Liver (tissue), 9 donors: ENCODE data around the gene BACH2. TPM values are rescaled to one million over a fixed set of nuclear protein-coding genes. Genes with fewer than 3 reads are reported as not detected.

Experiments
- DNase-seq: peaks from one replicate; pipeline ENCODE4 v3.0.0-alpha.2; 2017; ENCODE audit warnings: low spot score
- H3K27ac ChIP-seq, 2 donors: one replicate each; pipeline ENCODE4 v1.7.0; 2013; ENCODE audit warnings: inconsistent platforms in 2 of 2, low read length in 2 of 2, control low read depth in 1 of 2, low read depth in 1 of 2, mild to moderate bottlenecking in 1 of 2
- H3K27me3 ChIP-seq, 4 donors: one replicate each; pipeline versions ENCODE4 v1.6.1 to v1.7.0; 2013; ENCODE audit warnings: low read length in 3 of 4, inconsistent platforms in 1 of 4, mild to moderate bottlenecking in 1 of 4, moderate library complexity in 1 of 4; ENCODE audit not compliant: control insufficient read depth in 4 of 4, insufficient read depth in 4 of 4
- H3K36me3 ChIP-seq, 4 donors: one replicate each; pipeline versions ENCODE4 v1.6.1 to v1.7.0; 2013; ENCODE audit warnings: low read length in 3 of 4, mild to moderate bottlenecking in 3 of 4, low read depth in 1 of 4, moderate library complexity in 1 of 4; ENCODE audit not compliant: control insufficient read depth in 4 of 4, insufficient read depth in 3 of 4
- H3K4me1 ChIP-seq, 4 donors: one replicate each; pipeline versions ENCODE4 v1.6.1 to v1.7.0; 2013; ENCODE audit warnings: low read length in 3 of 4, mild to moderate bottlenecking in 3 of 4, moderate library complexity in 1 of 4; ENCODE audit not compliant: control insufficient read depth in 4 of 4, insufficient read depth in 4 of 4
- H3K4me3 ChIP-seq, 3 donors: one replicate each; pipeline versions ENCODE4 v1.6.1 to v1.7.0; 2013; ENCODE audit warnings: low read length in 3 of 3, control low read depth in 1 of 3, low read depth in 1 of 3, mild to moderate bottlenecking in 1 of 3
- H3K9ac ChIP-seq, 2 donors: one replicate each; pipeline ENCODE4 v1.7.0; 2013; ENCODE audit warnings: low read length in 2 of 2, mild to moderate bottlenecking in 2 of 2, moderate library complexity in 2 of 2, control low read depth in 1 of 2, low read depth in 1 of 2
- H3K9me3 ChIP-seq, 4 donors: one replicate each; pipeline versions ENCODE4 v1.6.1 to v1.7.0; 2013; ENCODE audit warnings: low read length in 3 of 4; ENCODE audit not compliant: control insufficient read depth in 4 of 4
- ATF3 ChIP-seq: IDR thresholded peaks from 2 replicates; pipeline ENCODE4 v1.6.1; 2016; ENCODE audit warnings: antibody characterized with exemption
- CTCF ChIP-seq: fragments of 150-350 bp; IDR thresholded peaks from 2 replicates; pipeline ENCODE4 v1.5.1; 2017; ENCODE audit warnings: improper control_type of control experiment, low read depth, low read length; ENCODE audit not compliant: missing input control
- GABPA ChIP-seq, 2 donors: IDR thresholded peaks in 1 of 2; conservative IDR thresholded peaks in 1 of 2; 2 replicates each; pipeline ENCODE4 v1.6.1; 2016; ENCODE audit warnings: antibody characterized with exemption in 2 of 2, mild to moderate bottlenecking in 1 of 2, moderate library complexity in 1 of 2
- HNF4A ChIP-seq, 2 donors: conservative IDR thresholded peaks; 2 replicates each; pipeline ENCODE4 v1.6.1; 2016; ENCODE audit warnings: antibody characterized with exemption in 2 of 2, mild to moderate bottlenecking in 2 of 2
- HNF4G ChIP-seq: IDR thresholded peaks from 2 replicates; pipeline ENCODE4 v1.6.1; 2016; ENCODE audit warnings: antibody characterized with exemption
- MAX ChIP-seq: IDR thresholded peaks from 2 replicates; pipeline ENCODE4 v1.6.1; 2016; ENCODE audit warnings: antibody characterized with exemption
- NR2F2 ChIP-seq: IDR thresholded peaks from 2 replicates; pipeline ENCODE4 v1.6.1; 2016; ENCODE audit warnings: antibody characterized with exemption
- RAD21 ChIP-seq, 2 donors: IDR thresholded peaks; 2 replicates each; pipeline ENCODE4 v1.6.1; 2016; ENCODE audit warnings: antibody characterized with exemption in 2 of 2, mild to moderate bottlenecking in 2 of 2
- REST ChIP-seq: IDR thresholded peaks from 2 replicates; pipeline ENCODE4 v1.6.1; 2016; ENCODE audit warnings: antibody characterized with exemption, mild to moderate bottlenecking
- SP1 ChIP-seq: IDR thresholded peaks from 2 replicates; pipeline ENCODE4 v1.6.1; 2018; ENCODE audit warnings: antibody characterized with exemption, mild to moderate bottlenecking
- TAF1 ChIP-seq: conservative IDR thresholded peaks from 2 replicates; pipeline ENCODE4 v1.6.1; 2016; ENCODE audit warnings: antibody characterized with exemption, mild to moderate bottlenecking
- ZBTB33 ChIP-seq: IDR thresholded peaks from 2 replicates; pipeline ENCODE4 v1.6.1; 2016; ENCODE audit warnings: antibody characterized with exemption
- whole genome bisulfite sequencing: extraction: QIAGEN DNeasy Blood & Tissue Kit; methylation state at CpG from one replicate; pipeline ENCODE4 v1.1.7; 2013; 5-methylcytosine and 5-hydroxymethylcytosine counted together
- polyA plus RNA-seq, 2 donors: library from polyadenylated mRNA; stranded (reverse) in 1 of 2; unstranded in 1 of 2; fragments of 200-250 nt in 1 of 2; fragments of >200 nt in 1 of 2; fragmentation: Nextera tagmentation in 1 of 2; extraction: Ambion mirVana in 1 of 2; gene quantifications; one replicate each; pipeline versions ENCODE4 v1.2.1 to v1.2.3, GENCODE V29; 2013 to 2015
- total RNA-seq, 2 donors: library from RNA; depleted of rRNA; stranded (reverse); fragments of >200 nt; gene quantifications; one replicate each; pipeline ENCODE4 v1.2.3, GENCODE V29; 2014
- donor health status: healthy.
- donor health status: healthy.
- donor health status: healthy.
- donor health status: healthy.
- donor health status: healthy.

BACH2 gene
- total and polyA plus RNA-seq, 4 donors: 1.9 to 3.7 (median 1.9) TPM

GRCh38 chr6:89887452-89888137 is 409.0 kb downstream of the BACH2 start:
- no peak overlapping the region for H3K4me3 ChIP-seq
- no peaks in the 10 kb centered on the region for H3K36me3 ChIP-seq
- H3K4me1 ChIP-seq: no peaks in the 10 kb centered on the region
- peaks cover 0 to 4% (median 2%) of the 10 kb centered on the region in 4 donors for H3K9me3 ChIP-seq
- H3K27ac ChIP-seq: no peak overlapping the region
- WGBS: 36% methylated on average over 43 of the region's 43 CpGs
- DNase-seq: no peak
- H3K27me3 ChIP-seq: peaks cover 0 to 4% (median 0%) of the 10 kb centered on the region in 4 donors
- no peak overlapping the region for H3K9ac ChIP-seq
- no peak for TF ChIP-seq NR2F2
- no peak for TF ChIP-seq REST
- no peak for TF ChIP-seq HNF4A (conservative IDR thresholded peaks at IDR 0.05)
- TF ChIP-seq GABPA (IDR thresholded peaks at IDR 0.05 in 1 of 2, conservative IDR thresholded peaks at IDR 0.05 in 1 of 2): no peak
- no peak for TF ChIP-seq ZBTB33
- no peak for TF ChIP-seq ATF3
- no peak for TF ChIP-seq SP1
- no peak for TF ChIP-seq MAX
- no peak for TF ChIP-seq CTCF
- TF ChIP-seq HNF4G: no peak
- no peak for TF ChIP-seq TAF1

GRCh38 chr6:89886378-89887120 is 410.1 kb downstream of the BACH2 start:
- 91% methylated on average over 44 of the region's 44 CpGs for WGBS
- TF ChIP-seq REST (no peak), CTCF (no peak), RAD21 (IDR thresholded peaks at IDR 0.05) (no peak), TAF1 (no peak), HNF4G (no peak), HNF4A (conservative IDR thresholded peaks at IDR 0.05) (no peak)
- H3K9ac ChIP-seq: no peak overlapping the region
- no peak overlapping the region for H3K4me3 ChIP-seq
- H3K27ac ChIP-seq: no peak overlapping the region
- no peaks in the 10 kb centered on the region for H3K4me1 ChIP-seq
- H3K9me3 ChIP-seq: peaks cover 0 to 4% (median 2%) of the 10 kb centered on the region in 4 donors
- no peak for DNase-seq
- H3K27me3 ChIP-seq: peaks cover 0 to 4% (median 0%) of the 10 kb centered on the region in 4 donors
- H3K36me3 ChIP-seq: no peaks in the 10 kb centered on the region
